ENCODE data around the gene ANKRD52.

The ANKRD52 gene

DNA sequence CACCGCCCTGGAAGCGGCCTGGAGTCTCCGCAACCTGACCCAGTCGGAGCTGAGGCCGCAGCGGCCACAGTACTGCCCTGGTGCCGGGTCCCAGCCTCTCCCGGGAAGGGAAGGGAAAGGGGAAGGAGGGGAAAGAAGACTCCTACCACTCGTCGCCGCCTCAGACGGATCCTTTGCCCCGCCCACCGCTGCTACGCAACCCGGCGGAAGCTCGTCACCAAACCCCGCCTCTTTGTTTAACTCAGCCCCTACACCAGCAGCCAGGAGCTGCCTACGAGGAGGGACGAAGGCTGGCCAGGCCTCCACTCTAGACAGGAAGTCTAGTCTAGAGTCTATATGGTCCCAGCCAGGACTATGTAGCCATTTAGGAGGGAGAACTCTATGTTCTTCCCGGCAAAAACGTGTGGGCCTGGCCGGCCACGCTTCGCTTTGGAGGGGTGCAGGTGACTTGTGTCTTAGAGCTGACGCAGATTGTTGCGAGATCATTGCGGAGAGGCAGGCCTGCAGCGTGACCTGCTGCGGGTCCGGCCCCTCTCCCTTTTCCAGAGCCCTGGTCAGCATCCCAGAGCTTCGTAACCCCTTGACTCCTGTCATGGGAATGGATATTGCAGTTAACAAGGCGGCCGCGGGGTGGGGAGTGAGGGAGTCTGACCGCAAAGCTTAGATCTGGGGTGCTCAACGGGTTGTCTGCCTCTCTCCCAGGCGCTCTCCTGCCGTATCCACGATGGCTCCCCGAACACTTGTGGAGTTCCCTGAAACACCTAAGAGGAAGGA, 36.2 kb downstream of the ANKRD52 start, which contains the start of gene RNF41:
Gene RNF41, minus strand, starts transcription at position 166 of the 774 bp plus-strand sequence. CDS start 7,875 bp downstream, outside the sequence.
- Mint-ChIP-seq H3K9me3 (no peaks in the 10 kb centered on the region), H3K4me1 (ENCODE audit: low read depth) (peaks cover 44% of the 10 kb centered on the region), H3K36me3 (ENCODE audit: low read depth) (peaks cover 11% of the 10 kb centered on the region), H3K4me3 (peak within 1 kb of the TSS; percentile 100), H3K27me3 (ENCODE audit: low read depth) (no peaks in the 10 kb centered on the region), H3K27ac (peak within 1 kb of the TSS; percentile 96)

DNA sequence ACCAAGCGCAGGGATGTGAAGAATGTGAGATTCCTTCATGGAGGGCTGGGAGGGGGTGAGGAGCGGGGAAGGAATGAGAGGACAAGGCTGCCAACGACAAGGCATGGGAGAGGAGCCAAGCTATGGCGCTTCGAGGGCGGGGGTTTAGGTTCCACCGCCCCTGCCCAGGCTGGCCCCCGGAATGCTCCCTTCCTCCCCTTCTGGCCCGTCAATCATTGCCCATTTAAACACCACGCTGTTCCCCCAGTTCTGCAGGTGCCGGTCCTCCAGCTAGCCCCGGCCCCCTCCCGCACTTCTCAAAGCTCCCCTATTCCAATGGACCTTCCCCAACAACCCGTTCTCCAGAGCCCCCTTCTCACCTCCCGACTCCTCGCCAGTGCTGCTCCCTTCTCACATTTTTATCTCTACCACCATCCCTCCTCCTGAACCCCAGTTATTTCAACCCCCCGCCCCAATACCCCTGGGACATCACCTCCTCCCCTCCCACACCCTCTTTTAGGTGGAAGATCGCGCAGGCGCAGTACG, 36.9 kb downstream of the ANKRD52 start:
- Mint-ChIP-seq H3K4me3 (peak overlapping the region; percentile 100), H3K9me3 (no peaks in the 10 kb centered on the region), H3K27me3 (ENCODE audit: low read depth) (no peaks in the 10 kb centered on the region), H3K4me1 (ENCODE audit: low read depth) (peaks cover 44% of the 10 kb centered on the region), H3K36me3 (ENCODE audit: low read depth) (peaks cover 14% of the 10 kb centered on the region), H3K27ac (peak overlapping the region; percentile 96)

DNA sequence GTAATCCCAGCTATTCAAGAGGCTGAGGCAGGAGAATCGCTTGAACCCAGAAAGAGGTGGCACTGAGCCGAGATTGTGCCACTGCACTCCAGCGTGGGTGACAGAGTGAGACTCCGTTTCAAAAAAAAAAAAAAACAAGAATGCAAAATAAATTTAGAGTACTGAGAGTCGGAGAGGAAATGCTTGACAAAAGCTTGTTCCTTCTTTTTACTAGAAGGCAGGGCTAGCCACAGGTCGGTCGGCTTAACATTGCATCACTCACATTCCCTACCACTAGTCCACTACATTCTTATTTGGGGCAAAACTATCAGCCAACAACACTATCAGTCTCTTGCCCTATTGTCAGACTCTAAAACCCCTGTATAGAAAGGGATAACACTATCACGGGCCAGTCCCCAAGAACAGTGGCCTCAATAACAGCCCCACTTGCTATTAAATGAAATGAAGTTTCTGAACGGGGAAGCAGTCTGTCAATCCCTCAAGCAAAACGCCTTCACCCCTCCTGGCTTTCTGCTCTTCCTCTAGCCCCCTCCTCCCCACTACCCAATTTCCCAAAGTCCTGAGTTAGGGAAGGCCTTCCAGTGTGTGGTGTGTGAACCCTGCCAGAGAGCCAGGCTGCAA, 37.5 kb downstream of the ANKRD52 start:
- H3K27ac Mint-ChIP-seq: peak overlapping the region; percentile 96
- no peaks in the 10 kb centered on the region for H3K9me3 Mint-ChIP-seq
- peaks cover 43% of the 10 kb centered on the region for H3K4me1 Mint-ChIP-seq (ENCODE audit: low read depth)
- no peaks in the 10 kb centered on the region for H3K27me3 Mint-ChIP-seq (ENCODE audit: low read depth)
- peaks cover 10% of the 10 kb centered on the region for H3K36me3 Mint-ChIP-seq (ENCODE audit: low read depth)
- peak overlapping the region; percentile 100 for H3K4me3 Mint-ChIP-seq

DNA sequence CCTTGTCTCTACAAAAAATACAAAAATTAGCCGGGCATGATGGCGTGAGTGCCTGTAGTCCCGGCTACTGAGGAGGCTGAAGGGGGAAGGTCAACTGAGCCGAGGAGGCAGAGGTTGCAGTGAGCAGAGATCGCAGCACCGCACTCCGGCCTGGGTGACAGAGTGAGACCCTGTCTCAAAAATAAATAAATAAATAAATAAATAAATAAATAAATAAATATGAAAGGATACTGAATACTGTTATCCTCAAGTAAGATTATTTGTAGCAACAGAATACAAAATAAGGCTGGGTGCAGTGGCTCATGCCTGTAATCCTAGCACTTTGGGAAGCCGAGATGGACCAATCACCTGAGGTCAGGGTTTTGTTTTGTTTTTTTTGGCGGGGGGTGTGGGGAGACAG, 38.3 kb downstream of the ANKRD52 start:
- Mint-ChIP-seq H3K27me3 (ENCODE audit: low read depth) (no peaks in the 10 kb centered on the region), H3K4me1 (ENCODE audit: low read depth) (peaks cover 35% of the 10 kb centered on the region), H3K36me3 (ENCODE audit: low read depth) (peaks cover 12% of the 10 kb centered on the region), H3K9me3 (no peaks in the 10 kb centered on the region), H3K4me3 (no peak overlapping the region), H3K27ac (peak overlapping the region; percentile 55)

DNA sequence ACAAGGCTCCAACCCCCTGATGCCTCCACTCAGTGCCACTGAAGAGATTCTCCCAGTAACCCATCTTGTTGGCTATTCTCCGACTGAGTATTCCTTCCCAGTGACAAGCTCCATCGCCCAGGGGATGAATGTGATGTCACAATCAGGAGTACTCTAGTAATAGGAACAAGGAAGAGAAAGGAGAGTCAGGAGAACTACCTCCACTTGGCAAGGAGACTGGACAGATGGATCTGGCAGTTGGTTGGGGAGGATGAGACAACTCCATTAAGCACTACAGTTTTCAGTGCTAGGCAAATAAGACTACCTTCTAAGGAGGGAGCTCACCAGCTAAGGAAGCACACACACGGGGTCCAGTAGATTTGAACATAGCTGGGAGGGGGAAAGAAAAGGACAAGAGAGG, 41.7 kb downstream of the ANKRD52 start:
- Mint-ChIP-seq H3K9me3 (no peaks in the 10 kb centered on the region), H3K27me3 (ENCODE audit: low read depth) (no peaks in the 10 kb centered on the region), H3K36me3 (ENCODE audit: low read depth) (peaks cover 17% of the 10 kb centered on the region), H3K4me3 (no peak overlapping the region), H3K4me1 (ENCODE audit: low read depth) (peaks cover 9% of the 10 kb centered on the region), H3K27ac (no peak overlapping the region)

DNA sequence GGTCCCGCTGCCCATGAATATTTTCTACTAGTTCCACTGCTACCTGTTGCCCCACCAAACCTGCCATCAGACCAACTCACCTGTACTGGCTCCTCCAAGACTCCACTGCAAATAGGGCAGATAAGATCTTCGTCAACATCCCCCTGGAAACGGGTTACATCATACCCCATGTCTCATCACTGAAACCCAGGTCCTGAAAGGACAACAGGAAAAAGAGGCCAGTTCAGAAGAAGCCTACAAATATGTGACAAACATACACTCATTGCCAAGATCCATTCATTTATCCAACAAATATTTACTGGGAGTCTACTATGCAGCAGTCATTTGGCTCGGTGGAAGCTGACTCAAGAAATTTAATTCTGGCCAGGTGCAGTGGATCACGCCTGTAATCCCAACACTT, 44.3 kb downstream of the ANKRD52 start:
- H3K36me3 Mint-ChIP-seq (ENCODE audit: low read depth): peaks cover 30% of the 10 kb centered on the region
- no peak overlapping the region for H3K4me3 Mint-ChIP-seq
- H3K27ac Mint-ChIP-seq: no peak overlapping the region
- no peaks in the 10 kb centered on the region for H3K27me3 Mint-ChIP-seq (ENCODE audit: low read depth)
- no peaks in the 10 kb centered on the region for H3K4me1 Mint-ChIP-seq (ENCODE audit: low read depth)
- H3K9me3 Mint-ChIP-seq: no peaks in the 10 kb centered on the region

DNA sequence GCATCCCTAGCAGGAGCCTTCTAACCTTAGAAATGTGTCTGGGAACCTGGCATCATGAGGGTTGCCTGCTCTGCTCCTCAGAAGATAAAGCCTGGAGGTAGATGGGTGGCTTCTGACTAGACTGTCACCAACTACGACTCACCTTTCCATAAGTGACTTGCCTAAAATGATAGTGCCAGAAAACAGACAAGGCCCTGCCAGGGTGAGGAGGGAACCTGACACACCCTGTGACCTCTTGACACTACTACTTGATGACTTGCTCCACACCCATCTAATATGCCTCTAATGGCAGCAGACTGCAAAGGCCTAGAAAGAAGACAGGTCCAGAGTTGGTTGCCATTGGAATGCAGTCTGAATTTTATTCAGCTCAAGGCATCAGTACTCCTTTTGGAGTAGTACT, 45.8 kb downstream of the ANKRD52 start:
- Mint-ChIP-seq H3K36me3 (ENCODE audit: low read depth) (peaks cover 33% of the 10 kb centered on the region), H3K27ac (no peak overlapping the region), H3K4me3 (no peak overlapping the region), H3K4me1 (ENCODE audit: low read depth) (no peaks in the 10 kb centered on the region), H3K9me3 (no peaks in the 10 kb centered on the region), H3K27me3 (ENCODE audit: low read depth) (no peaks in the 10 kb centered on the region)

DNA sequence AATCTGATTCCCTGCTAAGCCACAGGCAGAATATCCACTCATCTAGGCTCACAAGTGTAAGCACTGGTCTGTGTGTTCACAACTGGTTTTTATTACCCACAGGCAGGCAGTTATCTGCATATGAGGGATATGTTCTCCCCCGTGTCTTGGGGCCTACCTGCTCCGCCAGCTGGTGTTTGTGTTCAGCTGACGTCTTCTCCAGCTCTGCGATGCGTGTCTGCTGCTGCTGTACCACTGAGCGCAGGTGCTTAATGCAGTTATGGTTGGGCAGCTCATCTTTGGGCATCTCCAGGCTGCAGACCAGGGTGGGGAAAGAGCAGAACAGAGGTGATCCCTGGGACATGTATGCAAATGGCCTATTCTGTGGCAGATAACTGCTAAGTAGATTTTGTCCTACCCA, 50.2 kb downstream of the ANKRD52 start:
- Mint-ChIP-seq H3K9me3 (no peaks in the 10 kb centered on the region), H3K27ac (no peak overlapping the region)

DNA sequence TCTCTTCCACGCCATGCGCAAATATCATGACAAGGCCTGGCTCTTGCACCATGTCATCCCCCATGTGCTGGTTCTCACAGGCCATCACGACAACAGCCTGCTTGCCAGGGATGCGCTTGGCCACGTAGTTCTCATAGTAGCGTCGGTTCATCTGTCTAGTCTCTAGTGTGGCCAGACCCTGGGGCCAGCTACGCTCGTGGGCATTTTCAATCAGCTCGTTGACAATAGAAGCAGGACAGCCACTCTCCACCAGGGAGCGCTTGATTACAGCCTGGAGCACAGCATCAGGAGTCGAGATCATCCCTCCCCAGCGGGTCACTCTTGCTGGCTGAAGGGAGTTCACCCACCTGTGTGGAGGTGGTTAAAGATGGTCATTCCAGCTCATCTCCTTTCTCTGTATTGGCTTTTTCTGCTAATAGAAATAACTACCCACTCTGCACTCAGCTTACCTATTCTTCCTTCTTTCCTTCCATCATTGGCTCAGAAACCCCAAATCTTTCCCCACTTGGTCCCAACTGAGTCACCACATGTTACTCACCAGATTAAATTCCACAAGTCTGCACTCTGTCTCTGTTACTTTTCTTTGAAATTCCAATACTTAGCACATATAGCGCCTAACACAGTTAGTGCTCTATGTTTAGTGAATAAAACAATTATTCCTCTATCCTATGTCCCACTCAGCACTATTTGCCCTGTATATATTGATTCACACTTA, 51.6 kb downstream of the ANKRD52 start:
- H3K9me3 Mint-ChIP-seq: no peaks in the 10 kb centered on the region
- peaks cover 3% of the 10 kb centered on the region for H3K4me1 Mint-ChIP-seq (ENCODE audit: low read depth)
- no peak overlapping the region for H3K4me3 Mint-ChIP-seq
- H3K27ac Mint-ChIP-seq: no peak overlapping the region
- no peaks in the 10 kb centered on the region for H3K27me3 Mint-ChIP-seq (ENCODE audit: low read depth)
- H3K36me3 Mint-ChIP-seq (ENCODE audit: low read depth): peaks cover 32% of the 10 kb centered on the region

More for the DNA sequence above, 50.2 kb downstream of the ANKRD52 start:
- H3K36me3 Mint-ChIP-seq (ENCODE audit: low read depth): peaks cover 36% of the 10 kb centered on the region
- no peaks in the 10 kb centered on the region for H3K27me3 Mint-ChIP-seq (ENCODE audit: low read depth)
- H3K4me1 Mint-ChIP-seq (ENCODE audit: low read depth): no peaks in the 10 kb centered on the region
- H3K4me3 Mint-ChIP-seq: no peak overlapping the region

DNA sequence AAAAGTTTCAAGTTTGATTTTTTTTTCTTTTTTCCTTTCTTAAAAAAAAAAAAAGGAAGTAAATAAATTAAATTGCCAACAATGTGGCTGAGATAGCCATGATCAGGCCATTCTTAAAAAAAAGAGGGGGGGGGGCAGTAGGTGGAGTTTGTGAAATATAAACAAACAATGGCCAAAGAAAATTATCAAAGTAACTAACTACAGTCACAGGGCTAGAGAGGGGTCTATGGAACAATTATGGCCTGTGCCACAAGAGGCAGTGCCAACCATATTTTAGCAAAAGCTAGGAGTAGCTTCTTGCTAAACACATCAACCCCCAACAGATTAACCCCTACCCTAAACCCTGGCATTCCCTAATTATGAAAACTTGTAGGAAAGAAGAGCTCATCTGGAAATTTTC, 52.7 kb downstream of the ANKRD52 start:
- peaks cover 26% of the 10 kb centered on the region for H3K36me3 Mint-ChIP-seq (ENCODE audit: low read depth)

DNA sequence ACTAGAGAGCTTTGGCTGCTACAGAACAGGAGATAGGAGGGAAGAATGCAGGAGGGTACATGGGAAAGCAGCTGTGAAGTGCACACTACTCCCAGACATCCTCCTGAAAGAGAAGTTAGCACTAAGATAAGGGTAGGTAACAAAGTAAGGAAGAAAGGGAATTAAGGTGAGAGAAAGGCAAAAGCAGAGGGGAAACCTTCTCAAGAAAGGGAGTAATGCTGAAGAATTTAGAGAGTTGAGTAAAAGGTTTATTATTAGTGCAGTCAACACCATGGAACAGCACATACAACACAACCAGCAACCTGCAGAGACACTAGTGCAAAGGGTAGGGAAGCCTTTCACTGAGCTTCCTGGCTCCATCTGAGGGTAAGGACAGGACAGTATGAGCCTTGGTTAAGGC, 53.9 kb downstream of the ANKRD52 start:
- Mint-ChIP-seq H3K27ac (no peak overlapping the region), H3K4me1 (ENCODE audit: low read depth) (peaks cover 3% of the 10 kb centered on the region), H3K36me3 (ENCODE audit: low read depth) (peaks cover 20% of the 10 kb centered on the region), H3K4me3 (no peak overlapping the region), H3K9me3 (no peaks in the 10 kb centered on the region), H3K27me3 (ENCODE audit: low read depth) (no peaks in the 10 kb centered on the region)

More for the DNA sequence above, 52.7 kb downstream of the ANKRD52 start:
- Mint-ChIP-seq H3K27ac (no peak overlapping the region), H3K4me3 (no peak overlapping the region), H3K4me1 (ENCODE audit: low read depth) (peaks cover 3% of the 10 kb centered on the region), H3K9me3 (no peaks in the 10 kb centered on the region), H3K27me3 (ENCODE audit: low read depth) (no peaks in the 10 kb centered on the region)

DNA sequence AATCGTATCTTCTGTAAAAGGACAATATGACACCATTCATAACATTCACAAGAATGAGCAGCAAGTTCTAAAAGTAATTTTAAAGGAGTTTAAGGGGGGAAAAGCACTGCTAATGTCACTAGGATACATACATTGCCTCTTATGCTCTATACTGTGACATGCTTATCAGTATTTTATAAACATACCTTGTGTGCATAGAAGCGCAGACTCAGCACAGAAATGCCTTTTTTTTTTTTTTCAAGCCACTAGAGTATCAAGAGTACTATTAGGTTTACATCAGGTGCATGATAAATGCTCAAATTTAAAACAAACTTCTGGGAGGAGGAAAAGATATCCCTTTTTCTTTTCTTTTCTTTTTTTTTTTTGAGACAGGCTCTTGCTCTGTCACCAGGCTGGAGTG, 55.3 kb downstream of the ANKRD52 start:
- Mint-ChIP-seq H3K9me3 (no peaks in the 10 kb centered on the region), H3K27ac (no peak overlapping the region), H3K4me3 (no peak overlapping the region)

DNA sequence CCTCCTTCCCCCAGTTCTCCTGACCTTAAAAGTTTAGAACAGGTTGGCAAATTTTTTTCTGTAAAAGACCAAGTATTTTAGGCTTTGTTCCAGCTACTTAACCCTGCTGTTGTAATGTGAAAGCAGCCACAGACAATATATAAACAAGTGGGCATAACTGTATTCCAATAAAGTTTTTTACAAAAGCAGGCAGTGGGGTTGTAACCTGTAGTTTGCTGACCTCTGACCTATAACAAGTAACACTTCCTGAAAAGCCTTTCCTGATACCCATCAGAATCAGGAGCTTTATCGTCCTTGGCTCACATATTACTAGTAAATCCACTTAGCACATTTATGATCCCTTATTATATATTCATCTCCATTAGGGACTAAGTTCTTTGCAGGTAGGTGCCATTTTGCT, 55.8 kb downstream of the ANKRD52 start:
- Mint-ChIP-seq H3K9me3 (no peaks in the 10 kb centered on the region), H3K4me1 (ENCODE audit: low read depth) (peaks cover 3% of the 10 kb centered on the region), H3K4me3 (no peak overlapping the region), H3K27ac (no peak overlapping the region), H3K36me3 (ENCODE audit: low read depth) (peaks cover 15% of the 10 kb centered on the region), H3K27me3 (ENCODE audit: low read depth) (no peaks in the 10 kb centered on the region)

More for the DNA sequence above, 55.3 kb downstream of the ANKRD52 start:
- Mint-ChIP-seq H3K4me1 (ENCODE audit: low read depth) (peaks cover 3% of the 10 kb centered on the region), H3K36me3 (ENCODE audit: low read depth) (peaks cover 18% of the 10 kb centered on the region), H3K27me3 (ENCODE audit: low read depth) (no peaks in the 10 kb centered on the region)

DNA sequence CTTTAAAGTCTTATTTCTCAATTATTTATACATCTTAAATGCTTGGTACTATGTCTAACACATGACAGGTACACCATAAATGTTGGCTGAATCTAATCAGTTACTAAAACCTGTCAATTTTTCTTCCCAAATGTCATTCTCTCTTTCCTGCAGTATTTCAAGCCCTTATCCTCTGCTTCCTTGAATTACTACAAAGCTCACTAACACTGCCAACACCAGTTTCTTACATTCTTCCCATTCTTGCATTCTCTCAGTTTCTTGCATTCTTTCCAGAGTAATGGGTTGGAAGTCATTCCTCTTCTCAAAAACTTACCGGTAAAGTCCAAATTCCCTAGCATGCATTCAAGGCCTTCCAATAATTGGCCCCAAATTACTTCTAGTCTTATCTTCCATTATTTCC, 59.3 kb downstream of the ANKRD52 start:
- Mint-ChIP-seq H3K36me3 (ENCODE audit: low read depth) (no peaks in the 10 kb centered on the region), H3K27ac (no peak overlapping the region), H3K27me3 (ENCODE audit: low read depth) (no peaks in the 10 kb centered on the region), H3K4me1 (ENCODE audit: low read depth) (peaks cover 3% of the 10 kb centered on the region), H3K9me3 (no peaks in the 10 kb centered on the region), H3K4me3 (no peak overlapping the region)

Data from T-helper 1 cell treated with Interleukin-12 subunit alpha and Interleukin-12 subunit beta and Interleukin-4 antibody, amounts not matched to agents 30 μg/mL and 1 μg/mL, for 36 hours (primary cell).